SU-DHL-6 (cell line): ENCODE measurements around the gene SPIRE2.

Experiments used
- H2AFZ ChIP-seq: fragments of 200-600 bp; sonication (generic); 2 replicates; pipeline ENCODE4 v1.6.1; 2014; ENCODE audit warnings: low read depth, mild to moderate bottlenecking, moderate library complexity, mixed read lengths, antibody characterized with exemption, low read length; ENCODE audit not compliant: severe bottlenecking
- H3F3A ChIP-seq: fragments of 200-600 bp; shearing (Covaris generic); 2 replicates; pipeline ENCODE4 v1.6.0; 2016; ENCODE audit warnings: antibody characterized with exemption, mild to moderate bottlenecking; ENCODE audit not compliant: insufficient read depth
- H3K27ac ChIP-seq: fragments of 200-600 bp; sonication (generic); 2 replicates; pipeline ENCODE4 v1.5.1; 2016; ENCODE audit warnings: low read depth, mild to moderate bottlenecking, low read length, moderate library complexity, mixed read lengths
- H3K27me3 ChIP-seq: fragments of 200-600 bp; sonication (generic), shearing (Covaris generic); 2 replicates; pipeline ENCODE4 v1.6.0; 2014; ENCODE audit warnings: mild to moderate bottlenecking, low read length
- H3K36me3 ChIP-seq: fragments of 200-600 bp; sonication (generic); 2 replicates; pipeline ENCODE4 v1.6.1; 2014; ENCODE audit warnings: mild to moderate bottlenecking, low read length, mixed read lengths
- H3K4me2 ChIP-seq: fragments of 300-600, 200-600 bp; shearing (Covaris generic), sonication (generic); 2 replicates; pipeline ENCODE4 v1.6.0; 2014; ENCODE audit warnings: low read length, low read depth, mild to moderate bottlenecking; ENCODE audit not compliant: poor library complexity, severe bottlenecking
- H3K4me3 ChIP-seq: fragments of 200-600 bp; sonication (generic); 2 replicates; pipeline ENCODE4 v1.5.1; 2014; ENCODE audit warnings: antibody characterized with exemption, low read length, mild to moderate bottlenecking, mixed read lengths; ENCODE audit not compliant: insufficient read depth, poor library complexity, severe bottlenecking
- H3K79me2 ChIP-seq: fragments of 200-600 bp; sonication (generic); 2 replicates; pipeline ENCODE4 v1.6.1; 2014; ENCODE audit warnings: mild to moderate bottlenecking, low read length, moderate library complexity; ENCODE audit not compliant: insufficient read depth
- H3K9ac ChIP-seq: fragments of 200-600 bp; sonication (generic); 2 replicates; pipeline ENCODE4 v1.7.0; 2014; ENCODE audit warnings: mild to moderate bottlenecking, low read length
- H3K9me2 ChIP-seq: fragments of 200-600 bp; sonication (generic); replicated peaks from 2 replicates; pipeline ENCODE4 v1.6.1; 2014; ENCODE audit warnings: low read length; ENCODE audit not compliant: insufficient read depth
- H3K9me3 ChIP-seq: fragments of 200-600 bp; sonication (generic); 2 replicates; pipeline ENCODE4 v1.6.1; 2014; ENCODE audit warnings: low read length, mixed read lengths; ENCODE audit not compliant: insufficient read depth
- H4K20me1 ChIP-seq: fragments of 200-600 bp; sonication (generic); 2 replicates; pipeline ENCODE4 v1.6.1; 2014; ENCODE audit warnings: low read depth, mild to moderate bottlenecking, antibody characterized with exemption, low read length, moderate library complexity, mixed read lengths
- EZH2phosphoT487 ChIP-seq: fragments of 200-600 bp; sonication (generic), shearing (Covaris generic); conservative IDR thresholded peaks from 2 replicates; pipeline ENCODE4 v1.6.1; 2018; ENCODE audit warnings: mild to moderate bottlenecking, antibody characterized with exemption, low read length, moderate library complexity, mixed read lengths
- TF ChIP-seq, protein P1 (sequence below): fragments of 200-600 bp; sonication (generic); IDR thresholded peaks from one replicate; pipeline ENCODE4 v1.5.1; 2017; ENCODE audit warnings: antibody characterized with exemption, mild to moderate bottlenecking, low read length, moderate library complexity; ENCODE audit not compliant: insufficient read depth, poor library complexity, severe bottlenecking

SPIRE2 gene

DNA sequence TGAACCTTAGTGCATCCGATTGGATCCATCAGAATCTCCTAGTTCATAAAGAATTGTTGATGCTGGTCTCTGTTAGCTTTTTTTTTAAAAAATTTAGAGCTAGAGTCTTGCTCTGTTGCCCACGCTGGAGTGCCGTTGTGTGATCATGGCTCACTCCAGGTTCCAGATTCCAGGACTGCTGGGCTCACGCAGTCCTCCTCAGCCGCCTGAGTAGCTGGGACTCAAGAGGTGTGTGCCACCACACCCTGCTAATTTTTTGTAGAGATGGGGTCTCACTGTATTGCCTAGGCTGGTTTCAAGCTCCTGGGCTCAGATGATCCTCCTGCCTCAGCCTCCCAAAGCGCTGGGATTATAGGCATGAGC is 53.1 kb downstream of the SPIRE2 start:
- peaks cover 5% of the 10 kb centered on the region; the same call in 1 of the 2 replicates for H4K20me1 ChIP-seq
- no peak for TF ChIP-seq EZH2phosphoT487
- TF ChIP-seq, protein P1, sequence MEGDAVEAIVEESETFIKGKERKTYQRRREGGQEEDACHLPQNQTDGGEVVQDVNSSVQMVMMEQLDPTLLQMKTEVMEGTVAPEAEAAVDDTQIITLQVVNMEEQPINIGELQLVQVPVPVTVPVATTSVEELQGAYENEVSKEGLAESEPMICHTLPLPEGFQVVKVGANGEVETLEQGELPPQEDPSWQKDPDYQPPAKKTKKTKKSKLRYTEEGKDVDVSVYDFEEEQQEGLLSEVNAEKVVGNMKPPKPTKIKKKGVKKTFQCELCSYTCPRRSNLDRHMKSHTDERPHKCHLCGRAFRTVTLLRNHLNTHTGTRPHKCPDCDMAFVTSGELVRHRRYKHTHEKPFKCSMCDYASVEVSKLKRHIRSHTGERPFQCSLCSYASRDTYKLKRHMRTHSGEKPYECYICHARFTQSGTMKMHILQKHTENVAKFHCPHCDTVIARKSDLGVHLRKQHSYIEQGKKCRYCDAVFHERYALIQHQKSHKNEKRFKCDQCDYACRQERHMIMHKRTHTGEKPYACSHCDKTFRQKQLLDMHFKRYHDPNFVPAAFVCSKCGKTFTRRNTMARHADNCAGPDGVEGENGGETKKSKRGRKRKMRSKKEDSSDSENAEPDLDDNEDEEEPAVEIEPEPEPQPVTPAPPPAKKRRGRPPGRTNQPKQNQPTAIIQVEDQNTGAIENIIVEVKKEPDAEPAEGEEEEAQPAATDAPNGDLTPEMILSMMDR = no peak
- no peak overlapping the region for H2AFZ ChIP-seq
- H3K4me3 ChIP-seq = no peak overlapping the region
- H3K9ac ChIP-seq = no peak overlapping the region
- peaks cover 13% of the 10 kb centered on the region; the same call in 1 of the 2 replicates for H3K36me3 ChIP-seq
- H3K27me3 ChIP-seq = no peaks in the 10 kb centered on the region
- H3K79me2 ChIP-seq = peaks cover 58% of the 10 kb centered on the region
- no peaks in the 10 kb centered on the region for H3K9me3 ChIP-seq
- no peak overlapping the region for H3K4me2 ChIP-seq
- H3K9me2 ChIP-seq = no peaks in the 10 kb centered on the region
- H3F3A ChIP-seq = no peaks in the 10 kb centered on the region
- no peak overlapping the region for H3K27ac ChIP-seq

DNA sequence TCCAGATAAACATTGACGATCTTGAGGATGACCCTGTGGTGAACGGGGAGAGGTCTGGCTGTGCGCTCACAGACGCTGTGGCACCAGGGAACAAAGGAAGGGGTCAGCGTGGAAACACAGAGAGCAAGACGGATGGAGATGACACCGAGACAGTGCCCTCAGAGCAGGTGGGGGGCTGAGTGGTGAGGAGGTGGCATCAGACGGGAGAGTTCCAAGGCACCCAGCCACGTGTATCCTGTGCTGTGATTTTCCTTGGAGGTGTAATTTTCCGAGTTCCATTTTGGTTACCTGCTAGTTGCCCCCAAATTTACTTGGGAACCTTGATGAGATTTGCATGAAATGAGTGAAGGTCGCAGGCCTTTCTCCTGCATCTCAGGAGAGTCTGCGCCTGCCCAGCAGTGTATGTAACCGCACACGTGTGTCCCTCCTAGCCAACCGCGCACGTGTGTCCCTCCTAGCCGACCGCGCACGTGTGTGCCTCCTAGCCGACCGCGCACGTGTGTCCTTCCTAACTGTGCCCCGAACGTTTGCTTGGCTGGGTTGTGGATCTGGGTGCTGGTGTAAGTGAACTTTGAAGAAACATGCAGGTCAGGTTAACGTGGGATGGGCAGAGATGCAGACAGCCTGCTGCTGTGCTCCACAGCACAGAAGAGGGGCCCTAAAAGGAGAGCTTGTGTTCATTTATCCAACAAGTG is 55.2 kb downstream of the SPIRE2 start:
- TF ChIP-seq, protein P1 = no peak
- no peak for TF ChIP-seq EZH2phosphoT487
- no peaks in the 10 kb centered on the region for H3F3A ChIP-seq
- H3K79me2 ChIP-seq = peaks cover 39% of the 10 kb centered on the region
- H3K27me3 ChIP-seq = no peaks in the 10 kb centered on the region
- H3K4me2 ChIP-seq = no peak overlapping the region
- peaks cover 15% of the 10 kb centered on the region; the same call in 1 of the 2 replicates for H3K36me3 ChIP-seq
- H3K9ac ChIP-seq = no peak overlapping the region
- no peaks in the 10 kb centered on the region for H3K9me3 ChIP-seq
- H2AFZ ChIP-seq = no peak overlapping the region
- H4K20me1 ChIP-seq = no peaks in the 10 kb centered on the region
- H3K4me3 ChIP-seq = no peak overlapping the region
- no peak overlapping the region for H3K27ac ChIP-seq
- no peaks in the 10 kb centered on the region for H3K9me2 ChIP-seq

DNA sequence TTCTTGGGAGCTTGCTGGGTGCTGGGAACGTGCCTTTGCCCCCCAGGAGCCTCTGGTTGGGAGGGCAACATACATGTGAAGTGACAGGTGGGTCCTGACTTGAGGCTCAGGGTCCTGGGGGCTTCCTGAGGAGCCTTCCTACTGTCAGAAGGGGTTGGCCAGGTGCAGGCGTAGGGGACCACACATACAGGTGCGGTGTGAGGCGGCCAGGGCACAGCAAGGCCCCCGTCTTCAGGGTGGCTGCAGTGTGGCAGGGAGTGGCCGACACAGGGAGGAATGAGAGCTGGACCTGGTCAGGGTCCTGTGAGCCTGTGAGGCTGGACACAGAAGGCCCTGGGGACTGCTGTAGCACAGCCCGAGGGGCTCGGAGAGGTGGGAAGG is 55.8 kb downstream of the SPIRE2 start:
- H3K4me2 ChIP-seq = no peak overlapping the region
- H3K36me3 ChIP-seq = peaks cover 14% of the 10 kb centered on the region; the same call in 1 of the 2 replicates
- no peak overlapping the region for H3K9ac ChIP-seq
- no peak overlapping the region for H3K4me3 ChIP-seq
- H4K20me1 ChIP-seq = no peaks in the 10 kb centered on the region
- no peaks in the 10 kb centered on the region for H3K27me3 ChIP-seq
- H2AFZ ChIP-seq = no peak overlapping the region
- H3K9me3 ChIP-seq = no peaks in the 10 kb centered on the region
- TF ChIP-seq EZH2phosphoT487 = no peak
- TF ChIP-seq, protein P1 = no peak
- no peak overlapping the region for H3K27ac ChIP-seq
- no peaks in the 10 kb centered on the region for H3K9me2 ChIP-seq
- H3F3A ChIP-seq = no peaks in the 10 kb centered on the region
- peaks cover 35% of the 10 kb centered on the region for H3K79me2 ChIP-seq
